H9 (cell line): ENCODE data around the gene ARMS2. TPM values are rescaled to one million over a fixed set of nuclear protein-coding genes. Genes with fewer than 3 reads are reported as not detected.

Experiments used
- DNase-seq: peaks from one replicate; pipeline ENCODE4 v3.0.0-alpha.2; 2017
- H2AFZ ChIP-seq: one replicate; pipeline ENCODE4 v1.6.1; 2013; ENCODE audit warnings: mild to moderate bottlenecking, low read length, control low read depth, moderate library complexity
- H2AK5ac ChIP-seq: 2 replicates; pipeline ENCODE4 v1.6.1; 2013; ENCODE audit warnings: low read length, control low read depth, mixed read lengths; ENCODE audit not compliant: insufficient read length
- H2BK120ac ChIP-seq: one replicate; pipeline ENCODE4 v1.6.1; 2013; ENCODE audit warnings: low read depth, mild to moderate bottlenecking, low read length, control low read depth, inconsistent platforms; ENCODE audit not compliant: poor library complexity, severe bottlenecking
- H2BK12ac ChIP-seq: 2 replicates; pipeline ENCODE4 v1.6.1; 2013; ENCODE audit warnings: low read length, control low read depth, mixed read lengths, low read depth; ENCODE audit not compliant: insufficient read length
- H2BK15ac ChIP-seq: 2 replicates; pipeline ENCODE4 v1.6.1; 2013; ENCODE audit warnings: low read depth, low read length, control low read depth
- H2BK20ac ChIP-seq: one replicate; pipeline ENCODE4 v1.6.1; 2013; ENCODE audit warnings: low read depth, mild to moderate bottlenecking, low read length, control low read depth, inconsistent platforms; ENCODE audit not compliant: poor library complexity, severe bottlenecking
- H2BK5ac ChIP-seq: 2 replicates; pipeline ENCODE4 v1.6.1; 2013; ENCODE audit warnings: low read length, control low read depth, mixed read lengths; ENCODE audit not compliant: insufficient read length
- H3K14ac ChIP-seq: 2 replicates; pipeline ENCODE4 v1.6.1; 2013; ENCODE audit warnings: low read length, control low read depth; ENCODE audit not compliant: insufficient read depth
- H3K18ac ChIP-seq: 2 replicates; pipeline ENCODE4 v1.6.1; 2013; ENCODE audit warnings: low read depth, mild to moderate bottlenecking, mixed read lengths, low read length, control low read depth; ENCODE audit not compliant: insufficient read length
- H3K23ac ChIP-seq: 2 replicates; pipeline ENCODE4 v1.6.1; 2013; ENCODE audit warnings: low read length, control low read depth, mixed read lengths, low read depth; ENCODE audit not compliant: insufficient read length
- H3K23me2 ChIP-seq: 2 replicates; pipeline ENCODE4 v1.6.1; 2013; ENCODE audit warnings: low read depth, mild to moderate bottlenecking, mixed read lengths, low read length, control low read depth; ENCODE audit not compliant: insufficient read length, poor library complexity, severe bottlenecking
- H3K27ac ChIP-seq: 2 replicates; pipeline ENCODE4 v1.5.1; 2013; ENCODE audit warnings: low read length, control low read depth, mixed read lengths, low read depth; ENCODE audit not compliant: insufficient read length
- H3K27me3 ChIP-seq: 2 replicates; pipeline ENCODE4 v1.6.1; 2013; ENCODE audit warnings: low read length, control low read depth, inconsistent platforms; ENCODE audit not compliant: insufficient read depth
- H3K4ac ChIP-seq: 2 replicates; pipeline ENCODE4 v1.6.1; 2013; ENCODE audit warnings: low read depth, mild to moderate bottlenecking, control low read depth, inconsistent platforms, low read length, moderate library complexity
- H3K4me1 ChIP-seq: 2 replicates; pipeline ENCODE4 v1.6.1; 2013; ENCODE audit warnings: low read length, control low read depth, inconsistent platforms; ENCODE audit not compliant: insufficient read depth
- H3K4me2 ChIP-seq: 2 replicates; pipeline ENCODE4 v1.6.1; 2013; ENCODE audit warnings: low read length, control low read depth, mixed read lengths; ENCODE audit not compliant: insufficient read length, insufficient read depth
- H3K56ac ChIP-seq: 2 replicates; pipeline ENCODE4 v1.6.1; 2013; ENCODE audit warnings: low read depth, mild to moderate bottlenecking, mixed read lengths, low read length, control low read depth; ENCODE audit not compliant: insufficient read length
- H3K79me1 ChIP-seq: 2 replicates; pipeline ENCODE4 v1.6.1; 2013; ENCODE audit warnings: low read depth, mild to moderate bottlenecking, moderate library complexity, low read length, control low read depth, inconsistent platforms; ENCODE audit not compliant: insufficient read depth, poor library complexity, severe bottlenecking
- H3K79me2 ChIP-seq: 2 replicates; pipeline ENCODE4 v1.6.1; 2013; ENCODE audit warnings: low read length, control low read depth, inconsistent platforms; ENCODE audit not compliant: insufficient read depth
- H3K9ac ChIP-seq: 2 replicates; pipeline ENCODE4 v1.6.1; 2013; ENCODE audit warnings: low read length, control low read depth, mixed read lengths; ENCODE audit not compliant: insufficient read length; ENCODE audit errors: extremely low read depth
- H3K9me3 ChIP-seq: one replicate; pipeline ENCODE4 v1.6.1; 2013; ENCODE audit warnings: low read depth, low read length, inconsistent platforms; ENCODE audit not compliant: control insufficient read depth
- H3T11ph ChIP-seq: one replicate; pipeline ENCODE4 v1.6.1; 2013; ENCODE audit warnings: mild to moderate bottlenecking, low read length, control low read depth, inconsistent platforms
- H4K20me1 ChIP-seq: one replicate; pipeline ENCODE4 v1.6.1; 2013; ENCODE audit not compliant: control insufficient read depth, insufficient read length, insufficient read depth
- H4K5ac ChIP-seq: 2 replicates; pipeline ENCODE4 v1.6.1; 2013; ENCODE audit warnings: low read depth, mild to moderate bottlenecking, mixed read lengths, low read length, control low read depth; ENCODE audit not compliant: insufficient read length
- H4K8ac ChIP-seq: replicated peaks from 2 replicates; pipeline ENCODE4 v1.6.1; 2013; ENCODE audit warnings: low read length, control low read depth, mixed read lengths, low read depth; ENCODE audit not compliant: insufficient read length
- H4K91ac ChIP-seq: 2 replicates; pipeline ENCODE4 v1.6.1; 2013; ENCODE audit warnings: low read depth, mild to moderate bottlenecking, moderate library complexity, mixed read lengths, low read length, control low read depth; ENCODE audit not compliant: insufficient read length
- H3K27ac Mint-ChIP-seq, 3 experiments: 2 replicates in 2 of 3; 3 replicates in 1 of 3; pipeline ENCODE4 v1.8.0; 2020 to 2021; ENCODE audit warnings: mixed read lengths in 3 of 3, mild to moderate bottlenecking in 1 of 3, moderate library complexity in 1 of 3
- H3K27me3 Mint-ChIP-seq: 2 replicates; pipeline ENCODE4 v1.8.0; 2021; ENCODE audit warnings: low read depth, mild to moderate bottlenecking, moderate library complexity, mixed read lengths
- H3K36me3 Mint-ChIP-seq, 3 experiments: 2 replicates in 2 of 3; 3 replicates in 1 of 3; pipeline ENCODE4 v1.8.0; 2020 to 2021; ENCODE audit warnings: low read depth in 3 of 3, mixed read lengths in 3 of 3; ENCODE audit not compliant: insufficient read depth in 1 of 3
- H3K4me1 Mint-ChIP-seq, 2 experiments: 2 replicates each; pipeline ENCODE4 v1.8.0; 2020; ENCODE audit warnings: mixed read lengths in 2 of 2
- H3K4me3 Mint-ChIP-seq, 2 experiments: 2 replicates in 1 of 2; 3 replicates in 1 of 2; pipeline ENCODE4 v1.8.0; 2020 to 2021; ENCODE audit warnings: mild to moderate bottlenecking in 2 of 2, mixed read lengths in 2 of 2, moderate library complexity in 1 of 2
- H3K9me3 Mint-ChIP-seq, 2 experiments: 2 replicates in 1 of 2; 3 replicates in 1 of 2; pipeline ENCODE4 v1.8.0; 2020; ENCODE audit warnings: mild to moderate bottlenecking in 2 of 2, mixed read lengths in 2 of 2, moderate library complexity in 1 of 2
- WGBS: extraction: QIAGEN DNeasy Blood & Tissue Kit; methylation state at CpG from one replicate; pipeline ENCODE4 v1.1.7; 2013; ENCODE audit warnings: missing lambda C conversion rate, low lambda C conversion rate, mixed read lengths; ENCODE audit not compliant: insufficient read length; ENCODE audit errors: extremely low coverage; 5-methylcytosine and 5-hydroxymethylcytosine counted together
- total RNA-seq: library from RNA; stranded (reverse); gene quantifications from 2 replicates; pipeline ENCODE4 v1.2.1, GENCODE V29; 2021
- TF ChIP-seq, protein P1 (sequence below): fragments of 200-600 bp; sonication (generic); conservative IDR thresholded peaks from 3 replicates; pipeline ENCODE4 v1.8.0; 2021; ENCODE audit warnings: antibody characterized with exemption, mild to moderate bottlenecking

ARMS2 gene
- total RNA-seq, 1 experiment from 2014 or later, result not detected

DNA sequence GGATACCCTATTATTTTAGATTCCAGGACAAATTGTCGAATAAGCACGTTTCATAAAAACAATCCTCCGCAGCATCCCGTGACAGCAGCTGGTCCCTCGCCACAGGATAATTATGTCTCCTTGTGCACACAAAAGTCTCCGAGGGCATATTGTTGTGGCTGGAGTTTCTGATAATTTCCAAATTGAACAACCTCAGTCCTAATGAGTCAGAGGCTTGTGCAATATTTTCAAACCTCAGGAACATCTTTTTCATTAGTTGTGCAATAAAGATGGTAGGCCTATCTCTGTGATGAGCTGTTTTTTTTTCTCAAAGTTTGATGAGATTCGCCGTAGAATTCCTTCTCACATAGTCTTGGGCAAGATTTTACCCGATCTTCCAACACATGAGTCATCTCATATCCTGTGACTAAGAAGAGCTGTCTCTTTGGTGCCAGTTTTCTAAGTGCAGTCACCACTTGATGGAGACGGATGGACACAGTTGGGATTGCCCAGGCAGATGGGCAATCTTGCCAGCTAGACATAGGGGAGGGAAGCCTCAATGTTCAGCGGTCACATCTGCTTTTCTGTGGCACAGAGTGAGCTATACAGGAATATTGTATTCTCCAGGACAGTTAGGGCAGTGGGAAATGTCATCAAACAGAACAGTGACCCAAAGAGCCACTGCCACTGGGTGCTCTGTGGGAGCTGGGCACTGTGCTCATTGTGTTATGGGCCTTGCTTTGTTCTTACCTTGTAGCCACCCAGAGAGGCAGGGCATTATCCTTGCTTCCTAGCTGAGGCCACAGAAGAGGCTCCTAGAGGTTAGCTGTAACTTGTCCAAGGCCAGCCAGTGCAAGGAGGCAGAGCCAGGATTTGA, 14.7 kb downstream of the ARMS2 start:
- Histone ChIP-seq H3K79me1 (no peaks in the 10 kb centered on the region), H2BK15ac (no peak overlapping the region), H4K20me1 (no peaks in the 10 kb centered on the region), H3K14ac (no peak overlapping the region), H3K18ac (no peak overlapping the region), H3K23ac (no peak overlapping the region), H2AFZ (no peak overlapping the region), H2BK120ac (no peak overlapping the region), H3K4me1 (no peaks in the 10 kb centered on the region; the same call in 1 of the 2 replicates), H4K8ac (no peak overlapping the region), H2AK5ac (no peak overlapping the region), H3T11ph (no peak overlapping the region), H3K4me2 (no peak overlapping the region), H3K9me3 (no peaks in the 10 kb centered on the region), H3K27ac (no peak overlapping the region), H3K23me2 (no peaks in the 10 kb centered on the region), H2BK5ac (no peak overlapping the region), H3K4ac (no peak overlapping the region), H2BK20ac (no peak overlapping the region), H3K79me2 (no peaks in the 10 kb centered on the region), H4K91ac (no peak overlapping the region), H3K56ac (no peak overlapping the region), H2BK12ac (no peak overlapping the region), H3K9ac (no peak overlapping the region), H4K5ac (no peak overlapping the region), H3K27me3 (no peaks in the 10 kb centered on the region)
- TF ChIP-seq, protein P1, sequence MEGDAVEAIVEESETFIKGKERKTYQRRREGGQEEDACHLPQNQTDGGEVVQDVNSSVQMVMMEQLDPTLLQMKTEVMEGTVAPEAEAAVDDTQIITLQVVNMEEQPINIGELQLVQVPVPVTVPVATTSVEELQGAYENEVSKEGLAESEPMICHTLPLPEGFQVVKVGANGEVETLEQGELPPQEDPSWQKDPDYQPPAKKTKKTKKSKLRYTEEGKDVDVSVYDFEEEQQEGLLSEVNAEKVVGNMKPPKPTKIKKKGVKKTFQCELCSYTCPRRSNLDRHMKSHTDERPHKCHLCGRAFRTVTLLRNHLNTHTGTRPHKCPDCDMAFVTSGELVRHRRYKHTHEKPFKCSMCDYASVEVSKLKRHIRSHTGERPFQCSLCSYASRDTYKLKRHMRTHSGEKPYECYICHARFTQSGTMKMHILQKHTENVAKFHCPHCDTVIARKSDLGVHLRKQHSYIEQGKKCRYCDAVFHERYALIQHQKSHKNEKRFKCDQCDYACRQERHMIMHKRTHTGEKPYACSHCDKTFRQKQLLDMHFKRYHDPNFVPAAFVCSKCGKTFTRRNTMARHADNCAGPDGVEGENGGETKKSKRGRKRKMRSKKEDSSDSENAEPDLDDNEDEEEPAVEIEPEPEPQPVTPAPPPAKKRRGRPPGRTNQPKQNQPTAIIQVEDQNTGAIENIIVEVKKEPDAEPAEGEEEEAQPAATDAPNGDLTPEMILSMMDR, result no peak
- peaks cover 4 to 8% of the 10 kb centered on the region in 2 experiments for H3K4me1 Mint-ChIP-seq
- peaks cover 42% of the 10 kb centered on the region for H3K27me3 Mint-ChIP-seq
- no CpG with 5 or more reads among the region's 11 CpGs for WGBS
- no peak for DNase-seq
- no peaks in the 10 kb centered on the region for H3K9me3 Mint-ChIP-seq
- H3K4me3 Mint-ChIP-seq, result no peak overlapping the region
- H3K27ac Mint-ChIP-seq, result no peak overlapping the region; a peak in 1 of 7 replicates
- H3K36me3 Mint-ChIP-seq, result no peaks in the 10 kb centered on the region
